ENCODE measurements around the gene IMPA2. TPM values are rescaled to one million over a fixed set of nuclear protein-coding genes. Genes with fewer than 3 reads are reported as not detected.

Gene IMPA2
- total and polyA plus RNA-seq, 8 donors = 61.0 to 263 (median 78.6) TPM

DNA sequence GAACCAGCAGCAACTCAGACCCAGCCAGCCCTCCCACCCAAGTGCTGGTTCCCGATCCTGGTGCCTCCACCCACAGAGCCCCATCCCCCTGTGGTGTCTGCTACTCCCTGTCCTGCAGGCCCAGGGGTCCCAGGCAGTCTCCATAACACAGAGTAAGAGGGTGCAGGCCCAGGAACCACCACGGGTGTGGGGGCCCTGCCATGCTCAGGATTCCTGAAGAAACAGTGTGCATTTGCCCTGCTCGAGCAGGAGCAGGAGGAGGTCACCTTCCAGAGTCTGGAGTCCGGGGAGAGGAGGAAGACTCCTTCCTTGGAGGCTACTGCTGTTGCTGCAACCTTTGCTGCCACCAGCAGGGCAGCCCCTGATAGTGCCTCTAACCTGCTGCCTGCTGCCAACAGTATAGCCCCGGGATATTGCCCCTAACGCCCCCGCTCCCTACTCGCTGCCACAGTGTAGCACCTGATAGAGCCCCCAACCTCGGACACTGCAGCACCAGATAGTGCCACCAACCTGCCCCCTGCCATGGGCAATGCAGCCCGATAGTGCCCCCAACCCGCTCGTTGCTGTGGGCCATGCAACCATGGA is 65.5 kb downstream of the IMPA2 start:
- H3K9me3 ChIP-seq = no peaks in the 10 kb centered on the region
- intact Hi-C loops (cut with DNase I; ENCODE audit: low total_unique reads) = no loop called here
- no peaks in the 10 kb centered on the region for H3K27me3 ChIP-seq
- no peak for TF ChIP-seq POLR2AphosphoS5 (IDR thresholded peaks at IDR 0.05)
- TF ChIP-seq POLR2A (IDR thresholded peaks at IDR 0.05) = no peak
- no peak for TF ChIP-seq EP300 (IDR thresholded peaks at IDR 0.05)
- TF ChIP-seq, protein P1, sequence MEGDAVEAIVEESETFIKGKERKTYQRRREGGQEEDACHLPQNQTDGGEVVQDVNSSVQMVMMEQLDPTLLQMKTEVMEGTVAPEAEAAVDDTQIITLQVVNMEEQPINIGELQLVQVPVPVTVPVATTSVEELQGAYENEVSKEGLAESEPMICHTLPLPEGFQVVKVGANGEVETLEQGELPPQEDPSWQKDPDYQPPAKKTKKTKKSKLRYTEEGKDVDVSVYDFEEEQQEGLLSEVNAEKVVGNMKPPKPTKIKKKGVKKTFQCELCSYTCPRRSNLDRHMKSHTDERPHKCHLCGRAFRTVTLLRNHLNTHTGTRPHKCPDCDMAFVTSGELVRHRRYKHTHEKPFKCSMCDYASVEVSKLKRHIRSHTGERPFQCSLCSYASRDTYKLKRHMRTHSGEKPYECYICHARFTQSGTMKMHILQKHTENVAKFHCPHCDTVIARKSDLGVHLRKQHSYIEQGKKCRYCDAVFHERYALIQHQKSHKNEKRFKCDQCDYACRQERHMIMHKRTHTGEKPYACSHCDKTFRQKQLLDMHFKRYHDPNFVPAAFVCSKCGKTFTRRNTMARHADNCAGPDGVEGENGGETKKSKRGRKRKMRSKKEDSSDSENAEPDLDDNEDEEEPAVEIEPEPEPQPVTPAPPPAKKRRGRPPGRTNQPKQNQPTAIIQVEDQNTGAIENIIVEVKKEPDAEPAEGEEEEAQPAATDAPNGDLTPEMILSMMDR (IDR thresholded peaks at IDR 0.05) = no peak
- no peak overlapping the region for H3K27ac ChIP-seq
- no peaks in the 10 kb centered on the region for H3K36me3 ChIP-seq
- no peaks in the 10 kb centered on the region for H3K4me1 ChIP-seq
- DNase-seq = no peak
- H3K4me3 ChIP-seq = no peak overlapping the region
- 76 to 86% (median 82%) methylated on average over 8 to 12 of the region's 12 CpGs for WGBS, 5 donors

DNA sequence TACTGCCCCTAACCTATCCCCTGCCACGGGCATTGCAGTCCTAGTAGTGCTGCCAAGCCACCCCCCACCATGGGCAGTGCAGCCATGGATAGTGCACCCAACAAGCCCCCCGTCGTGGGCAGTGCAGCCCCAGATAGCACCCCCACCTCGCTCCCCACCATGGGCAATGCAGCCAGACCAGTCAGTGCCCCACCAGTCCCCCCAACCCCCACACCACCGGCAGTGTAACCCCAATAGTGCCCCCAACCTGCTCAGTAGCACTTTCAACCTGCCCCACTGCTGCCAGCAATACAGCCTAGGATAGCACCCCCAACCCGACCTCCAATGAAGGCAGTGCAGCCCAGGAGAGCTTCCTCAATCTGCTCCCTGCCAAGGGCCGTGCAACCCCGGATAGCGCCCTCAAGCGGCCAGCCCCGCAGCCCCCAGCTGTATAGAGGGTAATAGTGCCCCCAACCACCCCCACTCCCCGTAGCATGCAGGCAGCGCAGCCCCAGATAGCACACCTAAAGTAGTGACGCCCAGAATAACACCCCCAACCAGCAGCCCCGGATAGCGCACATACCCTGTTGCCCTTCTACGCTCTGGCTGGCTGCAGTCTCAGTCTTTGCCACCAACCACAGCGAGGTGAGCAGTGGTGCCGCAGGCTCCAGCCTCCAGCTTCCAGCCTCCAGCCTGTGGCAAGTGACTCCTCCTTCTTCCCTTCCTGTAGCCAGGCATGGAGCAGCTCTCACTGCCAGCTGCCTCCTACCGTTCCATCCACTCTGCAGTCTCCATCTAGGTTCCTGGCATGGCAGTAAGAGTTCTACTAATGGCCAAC is 66.9 kb downstream of the IMPA2 start:
- Histone ChIP-seq H3K27ac (no peak overlapping the region), H3K36me3 (no peaks in the 10 kb centered on the region), H3K9me3 (no peaks in the 10 kb centered on the region), H3K4me1 (no peaks in the 10 kb centered on the region), H3K4me3 (no peak overlapping the region), H3K27me3 (no peaks in the 10 kb centered on the region)
- no peak for DNase-seq
- intact Hi-C loops (cut with DNase I; ENCODE audit: low total_unique reads) = no loop called here
- WGBS, 5 donors = 90 to 93% (median 91%) methylated on average over 10 to 20 of the region's 20 CpGs
- TF ChIP-seq POLR2AphosphoS5 (IDR thresholded peaks at IDR 0.05) (no peak), EP300 (IDR thresholded peaks at IDR 0.05) (no peak), POLR2A (IDR thresholded peaks at IDR 0.05) (no peak)
- TF ChIP-seq, protein P1 (IDR thresholded peaks at IDR 0.05) = no peak

DNA sequence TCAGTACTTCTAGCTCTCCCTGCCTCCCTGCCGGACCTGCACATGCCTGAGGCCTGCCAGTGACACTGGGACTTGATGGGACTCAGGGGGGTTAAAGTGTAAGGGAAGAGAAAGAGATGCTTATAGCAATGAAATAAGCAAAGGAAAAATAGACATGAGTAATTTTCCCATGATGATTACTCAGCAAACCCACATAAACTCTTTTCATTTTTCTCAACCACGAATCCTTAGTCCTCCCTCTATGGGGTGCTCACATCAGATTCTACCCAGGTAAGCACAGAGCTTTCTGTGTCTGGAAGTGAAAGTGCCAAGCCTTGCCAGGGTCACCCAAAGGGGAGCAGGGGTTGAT is 67.5 kb downstream of the IMPA2 start:
- H3K27me3 ChIP-seq = no peaks in the 10 kb centered on the region
- WGBS, 5 donors = 51 to 77% (median 70%) methylated on average over 2 of the region's 2 CpGs
- H3K4me1 ChIP-seq = no peaks in the 10 kb centered on the region
- intact Hi-C loops (cut with DNase I; ENCODE audit: low total_unique reads) = no loop called here
- H3K36me3 ChIP-seq = no peaks in the 10 kb centered on the region
- no peak overlapping the region for H3K27ac ChIP-seq
- no peak for DNase-seq
- H3K9me3 ChIP-seq = no peaks in the 10 kb centered on the region
- TF ChIP-seq POLR2A (IDR thresholded peaks at IDR 0.05) = no peak
- TF ChIP-seq POLR2AphosphoS5 (IDR thresholded peaks at IDR 0.05) = no peak
- no peak for TF ChIP-seq EP300 (IDR thresholded peaks at IDR 0.05)
- TF ChIP-seq, protein P1 (IDR thresholded peaks at IDR 0.05) = no peak
- H3K4me3 ChIP-seq = no peak overlapping the region

DNA sequence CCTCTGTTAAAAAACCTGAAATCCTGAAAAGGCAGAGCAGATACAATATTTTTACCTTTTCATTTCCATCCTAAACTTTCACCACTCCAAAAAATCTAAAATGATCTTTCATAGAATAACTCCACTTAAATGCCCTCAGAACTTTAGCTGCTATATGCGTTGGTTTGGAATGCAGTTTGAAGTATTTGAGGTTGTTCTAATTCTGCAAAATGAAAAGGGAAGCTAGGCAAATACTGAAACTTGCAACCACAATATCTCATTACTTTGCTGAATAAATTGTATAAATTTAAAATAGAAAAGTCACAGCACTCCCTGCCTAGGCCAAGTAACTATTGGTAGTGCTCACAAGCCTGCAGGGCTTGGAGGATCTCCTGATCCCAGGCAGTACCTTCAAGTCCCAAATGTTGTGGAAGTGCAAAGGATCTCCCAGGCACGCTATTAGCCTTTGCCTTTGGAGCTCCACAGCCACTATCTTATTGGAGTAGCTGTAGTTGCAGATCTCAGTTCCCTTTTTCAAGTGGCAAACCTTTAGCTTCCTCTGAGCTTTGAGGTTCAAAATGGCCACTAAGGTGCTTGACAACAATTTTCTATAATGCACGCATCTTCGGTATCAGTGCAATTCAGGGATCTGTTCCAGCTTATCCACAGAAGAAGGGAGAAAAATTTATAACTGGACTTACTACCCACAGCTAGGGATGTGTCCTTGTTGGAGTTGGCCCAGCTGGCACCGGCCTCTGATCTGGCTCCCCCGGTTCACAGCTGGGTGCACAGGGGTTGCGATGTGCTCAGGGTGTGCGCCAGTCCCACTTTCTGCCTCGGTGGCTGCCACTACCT is 68.9 kb downstream of the IMPA2 start:
- no peak overlapping the region for H3K27ac ChIP-seq

More for the DNA sequence above, 68.9 kb downstream of the IMPA2 start:
- Histone ChIP-seq H3K4me3 (no peak overlapping the region), H3K36me3 (no peaks in the 10 kb centered on the region), H3K4me1 (no peaks in the 10 kb centered on the region), H3K27me3 (no peaks in the 10 kb centered on the region), H3K9me3 (no peaks in the 10 kb centered on the region)
- TF ChIP-seq POLR2AphosphoS5 (IDR thresholded peaks at IDR 0.05) = no peak
- TF ChIP-seq, protein P1 (IDR thresholded peaks at IDR 0.05) = no peak
- no peak for DNase-seq
- intact Hi-C loops (cut with DNase I; ENCODE audit: low total_unique reads) = no loop called here
- 60 to 87% (median 82%) methylated on average over 9 of the region's 9 CpGs for whole genome bisulfite sequencing, 5 donors
